ENCODE measurements around the gene TIAM1.

Gene TIAM1

DNA sequence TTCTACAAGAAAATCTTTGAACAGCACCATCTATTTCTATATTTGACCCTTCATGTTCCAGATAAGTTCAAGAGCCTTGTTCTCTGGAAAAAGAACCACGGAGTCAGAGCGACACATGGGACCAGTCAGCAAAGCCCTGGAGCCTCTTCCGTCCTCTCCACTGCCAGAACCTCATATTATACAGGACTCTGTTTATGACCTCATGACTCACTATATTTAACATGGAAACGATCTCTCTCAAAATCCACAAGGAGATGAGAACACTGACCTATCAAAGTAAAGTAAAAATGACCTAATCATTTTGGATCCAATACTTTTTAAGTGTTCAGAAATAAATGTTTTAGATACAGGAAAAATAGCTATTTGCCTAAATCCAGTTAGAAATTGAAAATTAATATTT, 181.2 kb downstream of the TIAM1 start:
- no peaks in the 10 kb centered on the region for H3K36me3 ChIP-seq (ENCODE audit: control insufficient read depth, insufficient read depth, low read length)
- no peak overlapping the region for H3K4me2 ChIP-seq (ENCODE audit: low read length)
- H3K9ac ChIP-seq, result no peak overlapping the region
- H3K79me2 ChIP-seq, result no peaks in the 10 kb centered on the region
- no peak overlapping the region for H3K27ac ChIP-seq
- H3K9me3 ChIP-seq (ENCODE audit: control insufficient read depth, low read length), result no peaks in the 10 kb centered on the region
- H3K4me1 ChIP-seq, result no peaks in the 10 kb centered on the region
- H3K4me3 ChIP-seq (ENCODE audit: low read depth, low read length), result no peak overlapping the region
- H3K27me3 ChIP-seq (ENCODE audit: control insufficient read depth, insufficient read depth, low read length), result no peaks in the 10 kb centered on the region
- TF ChIP-seq, protein P1, sequence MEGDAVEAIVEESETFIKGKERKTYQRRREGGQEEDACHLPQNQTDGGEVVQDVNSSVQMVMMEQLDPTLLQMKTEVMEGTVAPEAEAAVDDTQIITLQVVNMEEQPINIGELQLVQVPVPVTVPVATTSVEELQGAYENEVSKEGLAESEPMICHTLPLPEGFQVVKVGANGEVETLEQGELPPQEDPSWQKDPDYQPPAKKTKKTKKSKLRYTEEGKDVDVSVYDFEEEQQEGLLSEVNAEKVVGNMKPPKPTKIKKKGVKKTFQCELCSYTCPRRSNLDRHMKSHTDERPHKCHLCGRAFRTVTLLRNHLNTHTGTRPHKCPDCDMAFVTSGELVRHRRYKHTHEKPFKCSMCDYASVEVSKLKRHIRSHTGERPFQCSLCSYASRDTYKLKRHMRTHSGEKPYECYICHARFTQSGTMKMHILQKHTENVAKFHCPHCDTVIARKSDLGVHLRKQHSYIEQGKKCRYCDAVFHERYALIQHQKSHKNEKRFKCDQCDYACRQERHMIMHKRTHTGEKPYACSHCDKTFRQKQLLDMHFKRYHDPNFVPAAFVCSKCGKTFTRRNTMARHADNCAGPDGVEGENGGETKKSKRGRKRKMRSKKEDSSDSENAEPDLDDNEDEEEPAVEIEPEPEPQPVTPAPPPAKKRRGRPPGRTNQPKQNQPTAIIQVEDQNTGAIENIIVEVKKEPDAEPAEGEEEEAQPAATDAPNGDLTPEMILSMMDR (IDR thresholded peaks at IDR 0.05), result no peak
- no peak overlapping the region for H2AFZ ChIP-seq

DNA sequence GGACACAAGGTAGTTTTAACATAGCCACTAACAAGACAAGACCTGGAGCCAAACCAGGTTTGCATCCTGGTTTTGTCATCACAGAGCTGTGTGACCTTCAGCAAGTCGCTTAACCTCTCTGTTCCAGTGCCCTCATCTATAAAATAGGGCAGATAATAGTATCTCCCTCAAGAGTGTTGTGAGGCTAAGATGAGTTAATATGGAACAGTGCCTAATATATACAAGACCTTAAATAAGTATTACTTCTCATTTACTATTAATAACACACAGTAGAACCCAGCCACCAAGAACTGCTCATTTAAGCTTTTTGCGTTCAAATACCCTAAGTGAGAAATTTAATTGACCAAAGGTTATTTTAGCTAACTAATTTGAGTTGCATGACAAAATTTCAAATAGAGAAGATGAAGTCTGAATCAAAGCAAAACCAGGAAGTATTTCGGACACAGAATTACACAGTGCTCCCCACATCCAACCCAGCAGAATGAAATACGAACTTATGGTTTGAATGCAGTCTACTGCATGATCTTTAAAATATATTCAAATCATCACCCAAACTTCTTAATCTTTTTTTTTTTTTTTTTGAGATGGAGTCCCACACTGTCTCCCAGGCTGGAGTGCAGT, 181.9 kb downstream of the TIAM1 start:
- no peaks in the 10 kb centered on the region for H3K27me3 ChIP-seq (ENCODE audit: control insufficient read depth, insufficient read depth, low read length)
- H3K9ac ChIP-seq, result no peak overlapping the region
- TF ChIP-seq, protein P1 (IDR thresholded peaks at IDR 0.05), result no peak
- no peak overlapping the region for H3K4me3 ChIP-seq (ENCODE audit: low read depth, low read length)
- H3K4me1 ChIP-seq, result no peaks in the 10 kb centered on the region
- no peaks in the 10 kb centered on the region for H3K9me3 ChIP-seq (ENCODE audit: control insufficient read depth, low read length)
- H3K27ac ChIP-seq, result no peak overlapping the region
- no peaks in the 10 kb centered on the region for H3K36me3 ChIP-seq (ENCODE audit: control insufficient read depth, insufficient read depth, low read length)
- H2AFZ ChIP-seq, result no peak overlapping the region
- H3K79me2 ChIP-seq, result no peaks in the 10 kb centered on the region
- no peak overlapping the region for H3K4me2 ChIP-seq (ENCODE audit: low read length)

DNA sequence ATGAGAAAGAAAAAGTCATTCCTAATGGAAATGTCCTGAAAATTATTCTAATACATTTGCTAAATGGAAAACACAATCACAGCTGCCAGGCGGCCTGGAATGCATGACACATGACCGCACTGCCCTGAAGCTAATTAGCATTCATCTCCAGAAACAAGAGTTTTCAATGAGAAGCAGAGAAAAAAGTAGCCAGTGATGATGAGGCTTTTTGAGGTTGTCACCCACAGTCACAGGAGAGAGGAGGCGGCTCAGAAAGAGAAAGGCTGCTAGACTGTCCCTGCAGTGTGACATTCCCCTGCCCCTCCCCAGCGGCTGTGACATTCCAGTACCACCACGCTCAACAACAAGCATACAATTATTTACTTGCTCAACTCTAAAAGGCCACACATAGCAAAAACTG, 182.9 kb downstream of the TIAM1 start:
- Histone ChIP-seq H3K9me3 (ENCODE audit: control insufficient read depth, low read length) (no peaks in the 10 kb centered on the region), H3K27me3 (ENCODE audit: control insufficient read depth, insufficient read depth, low read length) (no peaks in the 10 kb centered on the region), H2AFZ (no peak overlapping the region), H3K79me2 (no peaks in the 10 kb centered on the region), H3K36me3 (ENCODE audit: control insufficient read depth, insufficient read depth, low read length) (no peaks in the 10 kb centered on the region), H3K4me1 (no peaks in the 10 kb centered on the region), H3K9ac (no peak overlapping the region), H3K4me2 (ENCODE audit: low read length) (no peak overlapping the region), H3K27ac (no peak overlapping the region), H3K4me3 (ENCODE audit: low read depth, low read length) (no peak overlapping the region)
- TF ChIP-seq, protein P1 (IDR thresholded peaks at IDR 0.05), result no peak

DNA sequence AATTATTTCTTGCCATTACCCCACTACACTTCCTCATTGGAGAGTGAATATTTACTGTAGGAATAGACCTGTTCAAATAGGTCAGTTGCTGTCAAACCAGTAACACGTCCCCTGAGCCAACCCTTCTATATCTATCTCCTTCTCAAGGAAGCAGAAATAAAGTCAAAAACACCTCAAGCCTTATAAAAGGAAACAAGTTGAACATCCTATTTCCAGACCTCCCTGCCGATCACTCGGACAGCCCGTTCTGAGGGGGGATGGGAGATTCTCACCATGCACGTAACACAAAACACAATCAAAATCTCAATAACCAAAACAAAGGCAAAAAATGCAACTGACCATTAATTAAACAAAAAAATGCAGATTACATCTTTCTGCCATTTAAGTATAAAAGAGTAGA, 184.3 kb downstream of the TIAM1 start:
- Histone ChIP-seq H3K79me2 (no peaks in the 10 kb centered on the region), H3K9ac (no peak overlapping the region), H3K27ac (no peak overlapping the region), H2AFZ (no peak overlapping the region), H3K9me3 (ENCODE audit: control insufficient read depth, low read length) (no peaks in the 10 kb centered on the region), H3K4me1 (no peaks in the 10 kb centered on the region), H3K4me3 (ENCODE audit: low read depth, low read length) (no peak overlapping the region), H3K4me2 (ENCODE audit: low read length) (no peak overlapping the region), H3K36me3 (ENCODE audit: control insufficient read depth, insufficient read depth, low read length) (no peaks in the 10 kb centered on the region), H3K27me3 (ENCODE audit: control insufficient read depth, insufficient read depth, low read length) (no peaks in the 10 kb centered on the region)
- TF ChIP-seq, protein P1 (IDR thresholded peaks at IDR 0.05), result no peak
